Thoracic aorta (tissue), 2 donors: Measurements from ENCODE around the gene ANAPC2. TPM values are rescaled to one million over a fixed set of nuclear protein-coding genes. Genes with fewer than 3 reads are reported as not detected.

Experiments used
- ATAC-seq: fragments of 150-250 bp; one replicate; pipeline ENCODE4 v1.8.0; 2017; ENCODE audit warnings: low read depth; ENCODE audit not compliant: insufficient number of reproducible peaks, low FRiP score
- DNase-seq: peaks from one replicate; pipeline ENCODE4 v3.0.0-alpha.2; 2020; ENCODE audit warnings: low spot score
- H3K27ac ChIP-seq, 2 donors: fragments of 200-600 bp; sonication (generic); 1 replicate in 1 of 2; 2 replicates in 1 of 2; pipeline ENCODE4 v1.5.1; 2016; ENCODE audit warnings: mild to moderate bottlenecking in 2 of 2, moderate library complexity in 2 of 2
- H3K27me3 ChIP-seq: fragments of 200-600 bp; sonication (generic); replicated peaks from 2 replicates; pipeline ENCODE4 v1.6.0; 2016; ENCODE audit warnings: mild to moderate bottlenecking; ENCODE audit not compliant: insufficient read depth
- H3K36me3 ChIP-seq: fragments of 200-600 bp; sonication (generic); one replicate; pipeline ENCODE4 v1.5.1; 2016
- H3K4me1 ChIP-seq, 2 donors: fragments of 200-600 bp; sonication (generic); 1 replicate in 1 of 2; 2 replicates in 1 of 2; pipeline versions ENCODE4 v1.5.1 to v1.6.0; 2016; ENCODE audit warnings: low read depth in 2 of 2, mild to moderate bottlenecking in 1 of 2; ENCODE audit not compliant: control insufficient read depth in 1 of 2
- H3K4me3 ChIP-seq: fragments of 200-600 bp; sonication (generic); 2 replicates; pipeline ENCODE4 v1.5.1; 2016; ENCODE audit warnings: mild to moderate bottlenecking
- H3K9me3 ChIP-seq: fragments of 200-600 bp; sonication (generic); 2 replicates; pipeline ENCODE4 v1.5.1; 2016
- CTCF ChIP-seq: fragments of 200-600 bp; sonication (generic); IDR thresholded peaks from one replicate; pipeline ENCODE4 v1.5.1; 2019; ENCODE audit warnings: antibody characterized with exemption
- total RNA-seq, 2 donors: library from RNA; depleted of rRNA; stranded (reverse); fragments of >200 nt; gene quantifications; one replicate each; pipeline versions ENCODE4 v1.1.0 to v1.2.3, GENCODE V29; 2016

The ANAPC2 gene
- total RNA-seq, 2 donors from 2014 or later = 25.2 to 43.0 TPM

GRCh38 chr9:137178939-137179630 lies 9.3 kb downstream of the ANAPC2 start:
- no peak for DNase-seq
- H3K27me3 ChIP-seq = no peaks in the 10 kb centered on the region

GRCh38 chr9:137178201-137178938 lies 10.0 kb downstream of the ANAPC2 start:
- H3K27ac ChIP-seq = no peak overlapping the region
- no peak overlapping the region for H3K4me3 ChIP-seq
- H3K36me3 ChIP-seq = peaks cover 41% of the 10 kb centered on the region
- no peaks in the 10 kb centered on the region for H3K9me3 ChIP-seq
- H3K27me3 ChIP-seq = no peaks in the 10 kb centered on the region
- TF ChIP-seq CTCF = no peak
- DNase-seq (no peak), ATAC-seq (no peak)
- H3K4me1 ChIP-seq = no peaks in the 10 kb centered on the region

More at GRCh38 chr9:137178939-137179630, 9.3 kb downstream of the ANAPC2 start:
- no peak for TF ChIP-seq CTCF
- no peak overlapping the region for H3K4me3 ChIP-seq
- no peak overlapping the region for H3K27ac ChIP-seq
- no peaks in the 10 kb centered on the region for H3K9me3 ChIP-seq
- no peak for ATAC-seq
- no peaks in the 10 kb centered on the region for H3K4me1 ChIP-seq
- H3K36me3 ChIP-seq = peaks cover 48% of the 10 kb centered on the region

- H3K4me1 ChIP-seq = no peaks in the 10 kb centered on the region
- no peaks in the 10 kb centered on the region for H3K27me3 ChIP-seq
- H3K4me3 ChIP-seq = no peak overlapping the region
- DNase-seq (no peak), ATAC-seq (no peak)
- TF ChIP-seq CTCF = no peak
- H3K36me3 ChIP-seq = peaks cover 23% of the 10 kb centered on the region
- no peak overlapping the region for H3K27ac ChIP-seq
- H3K9me3 ChIP-seq = no peaks in the 10 kb centered on the region
These were observed 11.8 kb downstream of the ANAPC2 start for GRCh38 chr9:137176302-137177182.

- Histone ChIP-seq H3K4me3 (no peak overlapping the region), H3K27ac (no peak overlapping the region), H3K4me1 (no peaks in the 10 kb centered on the region), H3K9me3 (no peaks in the 10 kb centered on the region), H3K36me3 (peaks cover 13% of the 10 kb centered on the region), H3K27me3 (no peaks in the 10 kb centered on the region)
- no peak for TF ChIP-seq CTCF
- DNase-seq (no peak), ATAC-seq (no peak)
These were observed 12.9 kb downstream of the ANAPC2 start for GRCh38 chr9:137175345-137175961.
